HG02943 (cell line): Measurements from ENCODE around the gene TGFBR3.

Experiments used
- ATAC-seq: cut with Tn5 transposase; IDR thresholded peaks from one replicate; pipeline ENCODE4 v1.9.1; 2021; ENCODE audit warnings: mild to moderate bottlenecking, low read depth, moderate library complexity; ENCODE audit not compliant: unreplicated experiment

The TGFBR3 gene

DNA sequence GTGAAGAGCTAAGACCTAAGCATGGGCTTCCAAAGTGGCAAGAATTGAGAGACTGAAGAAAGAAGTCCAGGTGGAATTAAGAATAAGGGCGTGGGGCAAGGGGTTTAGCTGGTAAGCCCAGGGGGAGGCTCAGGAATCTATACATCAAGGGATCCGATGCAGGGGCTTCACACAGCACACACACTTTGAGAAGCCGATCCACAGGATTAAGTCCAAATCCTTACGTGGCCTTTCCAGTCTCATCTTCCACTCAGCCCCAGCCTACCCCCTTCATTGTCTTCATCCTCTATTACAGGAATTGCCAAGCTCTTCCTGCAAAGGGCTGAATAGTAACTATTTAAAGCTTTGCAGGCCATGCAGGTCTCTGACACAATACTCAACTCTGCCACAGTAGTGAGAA is 101.3 kb downstream of the TGFBR3 start:
- ATAC-seq, result no peak

DNA sequence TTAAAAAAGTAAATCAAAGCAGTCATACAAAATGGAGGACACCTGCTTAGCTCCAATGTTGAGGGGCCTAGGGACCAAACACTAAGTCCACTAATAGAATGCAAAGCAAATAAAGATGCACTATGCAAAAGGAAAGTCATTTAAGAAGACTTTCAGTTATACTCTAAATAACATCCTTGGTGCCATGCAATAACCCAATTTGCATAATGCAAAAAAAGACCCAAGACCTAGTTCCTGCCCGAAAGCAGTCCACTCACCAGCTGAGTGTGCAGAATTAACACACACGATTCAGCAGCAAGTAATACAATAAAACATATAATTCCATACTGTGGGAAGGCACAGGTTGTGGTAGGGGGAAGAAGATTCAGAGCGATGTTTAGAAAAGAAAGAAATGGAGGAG is 101.8 kb downstream of the TGFBR3 start:
- no peak for ATAC-seq

GRCh38 chr1:91783423-91784170 is 102.4 kb downstream of the TGFBR3 start:
- ATAC-seq, result no peak

DNA sequence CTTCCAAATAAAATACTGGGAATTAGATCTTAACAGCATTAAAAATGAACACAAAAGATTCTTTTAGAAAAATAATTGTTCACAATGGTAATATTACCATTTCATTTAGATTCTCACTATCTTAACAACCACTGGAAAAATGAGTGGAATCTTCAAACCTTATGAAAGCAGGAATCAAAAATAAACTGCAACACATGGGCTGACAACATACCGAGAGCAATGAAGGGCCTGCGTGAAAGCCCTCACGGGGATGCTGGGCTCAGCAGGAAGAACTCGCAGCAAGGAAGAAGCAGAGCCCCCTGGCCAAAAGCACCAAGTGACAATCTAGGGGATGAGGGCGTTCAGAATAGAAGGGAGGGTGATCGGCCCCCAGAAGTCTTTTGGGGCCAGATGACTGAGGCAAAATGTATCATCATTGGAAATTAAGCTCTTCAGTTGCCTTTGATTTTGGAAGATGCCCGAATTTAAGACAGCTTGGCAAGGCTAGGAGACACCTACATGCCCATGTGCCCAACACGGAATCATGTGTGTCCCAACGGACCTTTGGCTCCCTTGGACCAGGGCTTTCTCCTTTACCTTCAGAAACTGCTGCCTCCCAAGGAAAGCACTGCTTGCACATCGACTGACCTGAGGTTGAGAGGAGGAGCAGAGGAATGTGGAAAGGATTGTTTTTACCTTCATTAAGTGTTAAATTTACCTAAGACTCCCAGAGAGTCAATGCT is 103.9 kb downstream of the TGFBR3 start:
- ATAC-seq, result no peak

GRCh38 chr1:91781371-91781825 is 104.6 kb downstream of the TGFBR3 start:
- no peak for ATAC-seq

DNA sequence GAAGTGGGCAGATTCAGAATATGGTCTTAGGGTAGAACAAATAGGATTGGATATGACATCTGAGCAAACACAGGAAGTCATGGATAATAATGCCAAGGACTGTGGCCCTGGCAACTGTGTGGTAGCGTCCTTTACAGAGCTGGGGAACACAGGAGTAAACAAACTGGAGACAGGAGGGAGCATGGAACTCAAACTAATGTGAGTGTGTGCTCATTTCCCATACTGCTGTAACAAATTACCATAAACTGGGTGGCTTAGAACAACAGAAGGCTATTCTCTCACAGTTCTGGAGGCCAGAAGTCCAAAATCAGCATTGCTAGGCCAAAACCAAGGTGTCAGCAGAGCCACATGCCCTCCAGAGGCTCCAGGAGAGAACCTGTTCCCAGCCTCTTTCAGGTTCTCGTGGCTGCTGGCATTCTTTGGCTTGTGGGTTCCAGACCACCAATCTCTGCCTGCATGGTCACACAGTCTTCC is 106.4 kb downstream of the TGFBR3 start:
- no peak for ATAC-seq

- no peak for ATAC-seq
Observed at GRCh38 chr1:91778964-91779363, 107.0 kb downstream of the TGFBR3 start.

GRCh38 chr1:91777630-91778300 is 108.2 kb downstream of the TGFBR3 start:
- no peak for ATAC-seq

- no peak for ATAC-seq
Observed at GRCh38 chr1:91777196-91777595, 108.8 kb downstream of the TGFBR3 start.

GRCh38 chr1:91776068-91776794 is 109.7 kb downstream of the TGFBR3 start:
- no peak for ATAC-seq

- ATAC-seq, result no peak
Observed at GRCh38 chr1:91775227-91775626, 110.7 kb downstream of the TGFBR3 start.

GRCh38 chr1:91774520-91775203 is 111.3 kb downstream of the TGFBR3 start:
- ATAC-seq, result no peak

DNA sequence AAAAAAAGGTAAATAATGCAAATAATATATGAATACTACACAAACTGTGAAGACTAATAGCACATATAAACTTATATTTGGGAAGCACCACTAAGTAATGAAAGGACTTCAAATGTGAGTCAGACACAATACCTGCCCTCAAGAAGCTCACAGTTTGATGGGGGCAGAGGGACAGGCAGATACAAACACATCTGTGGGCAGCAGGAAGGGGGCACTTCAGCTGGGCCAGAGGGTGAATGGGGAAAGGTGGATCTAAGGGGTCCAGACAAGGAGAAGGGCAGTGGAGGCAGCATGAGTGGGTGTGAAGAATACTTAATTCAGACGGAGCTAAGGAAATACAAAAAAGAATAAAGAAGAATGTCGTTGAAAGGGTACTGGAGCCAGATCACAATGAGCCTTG is 114.2 kb downstream of the TGFBR3 start:
- no peak for ATAC-seq

- ATAC-seq, result no peak
Observed at GRCh38 chr1:91770667-91771268, 115.2 kb downstream of the TGFBR3 start.

DNA sequence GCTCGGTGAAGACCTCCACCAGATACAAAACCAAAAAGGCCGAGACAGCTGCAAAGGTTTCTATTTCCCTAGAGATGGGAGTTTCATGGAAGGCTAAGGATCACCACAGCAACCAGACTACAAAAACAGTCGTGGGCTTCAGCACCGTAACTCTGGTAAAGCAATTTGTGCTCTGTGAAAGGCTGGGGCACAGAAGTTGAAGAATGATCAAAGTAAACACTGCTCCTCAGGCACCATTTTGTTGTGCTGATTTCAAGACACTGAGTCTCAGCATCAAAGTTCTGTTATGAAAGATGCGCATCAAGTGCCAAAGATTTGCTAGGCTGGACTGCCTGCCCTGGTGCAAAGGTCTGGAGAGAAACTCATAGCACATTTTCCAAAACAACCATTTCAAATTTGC is 116.2 kb downstream of the TGFBR3 start:
- no peak for ATAC-seq

- ATAC-seq, result no peak
Observed at GRCh38 chr1:91768786-91769725, 116.9 kb downstream of the TGFBR3 start.

- no peak for ATAC-seq
Observed at GRCh38 chr1:91768120-91768519, 117.8 kb downstream of the TGFBR3 start.

DNA sequence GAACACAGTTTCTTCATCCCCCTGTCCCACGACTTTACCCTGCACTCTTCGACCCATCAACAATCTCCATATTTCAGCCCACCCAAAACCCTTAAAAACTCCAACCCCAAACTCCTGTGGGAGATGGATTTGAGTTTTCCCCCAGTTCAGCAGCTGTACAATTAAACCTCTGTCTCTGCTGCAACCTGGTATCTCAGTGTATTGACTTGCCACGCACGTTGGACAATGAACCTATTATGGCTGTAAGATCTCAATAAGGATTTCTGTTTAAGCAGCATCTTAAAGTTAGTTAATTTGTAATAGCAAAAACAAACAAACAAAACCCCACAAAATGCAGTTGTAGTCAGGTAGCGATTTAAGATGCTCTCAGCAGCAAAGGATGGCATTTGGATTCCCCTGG is 119.1 kb downstream of the TGFBR3 start:
- ATAC-seq, result no peak
